ENCODE measurements around the gene TRABD.

GRCh38 chr22:50189184-50189848 is 3.6 kb downstream of the TRABD start:
- TF ChIP-seq, protein P1, sequence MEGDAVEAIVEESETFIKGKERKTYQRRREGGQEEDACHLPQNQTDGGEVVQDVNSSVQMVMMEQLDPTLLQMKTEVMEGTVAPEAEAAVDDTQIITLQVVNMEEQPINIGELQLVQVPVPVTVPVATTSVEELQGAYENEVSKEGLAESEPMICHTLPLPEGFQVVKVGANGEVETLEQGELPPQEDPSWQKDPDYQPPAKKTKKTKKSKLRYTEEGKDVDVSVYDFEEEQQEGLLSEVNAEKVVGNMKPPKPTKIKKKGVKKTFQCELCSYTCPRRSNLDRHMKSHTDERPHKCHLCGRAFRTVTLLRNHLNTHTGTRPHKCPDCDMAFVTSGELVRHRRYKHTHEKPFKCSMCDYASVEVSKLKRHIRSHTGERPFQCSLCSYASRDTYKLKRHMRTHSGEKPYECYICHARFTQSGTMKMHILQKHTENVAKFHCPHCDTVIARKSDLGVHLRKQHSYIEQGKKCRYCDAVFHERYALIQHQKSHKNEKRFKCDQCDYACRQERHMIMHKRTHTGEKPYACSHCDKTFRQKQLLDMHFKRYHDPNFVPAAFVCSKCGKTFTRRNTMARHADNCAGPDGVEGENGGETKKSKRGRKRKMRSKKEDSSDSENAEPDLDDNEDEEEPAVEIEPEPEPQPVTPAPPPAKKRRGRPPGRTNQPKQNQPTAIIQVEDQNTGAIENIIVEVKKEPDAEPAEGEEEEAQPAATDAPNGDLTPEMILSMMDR (IDR thresholded peaks at IDR 0.05; ENCODE audit: borderline replicate concordance, extremely low read depth, low read length, poor library complexity, severe bottlenecking), result no peak
- TF ChIP-seq EZH2 (IDR thresholded peaks at IDR 0.05; ENCODE audit: borderline replicate concordance, low read depth, low read length, severe bottlenecking), result no peak
